MM.1S (cell line): ENCODE measurements around the gene CPA2.
"Not testable (repeated sequence)": the region's sequence is repeated elsewhere in the genome, so short reads cannot be mapped to it uniquely, and the experiment has no call there.

Source experiments
- DNase-seq: peaks from one replicate; pipeline ENCODE4 v3.0.0-alpha.2; 2015
- H2AFZ ChIP-seq: fragments of 300-600 bp; sonication (generic); 2 replicates; pipeline ENCODE4 v1.6.0; 2016; ENCODE audit warnings: antibody characterized with exemption, low read length
- H3F3A ChIP-seq: fragments of 300-600 bp; sonication (generic); 2 replicates; pipeline ENCODE4 v1.6.1; 2016; ENCODE audit warnings: mild to moderate bottlenecking, antibody characterized with exemption, low read length, moderate library complexity, mixed read lengths; ENCODE audit not compliant: insufficient read depth
- H3K27ac ChIP-seq: fragments of 300-600 bp; sonication (generic); 2 replicates; pipeline ENCODE4 v1.5.1; 2016; ENCODE audit warnings: mild to moderate bottlenecking, low read length
- H3K27me3 ChIP-seq: fragments of 300-600 bp; sonication (generic); replicated peaks from 2 replicates; pipeline ENCODE4 v1.6.0; 2016; ENCODE audit warnings: low read length; ENCODE audit not compliant: insufficient read depth
- H3K36me3 ChIP-seq: fragments of 300-600 bp; sonication (generic); replicated peaks from 2 replicates; pipeline ENCODE4 v1.6.1; 2016; ENCODE audit warnings: mild to moderate bottlenecking, low read length, mixed read lengths; ENCODE audit not compliant: insufficient read depth
- H3K4me1 ChIP-seq: fragments of 300-600 bp; sonication (generic); 2 replicates; pipeline ENCODE4 v1.6.1; 2016; ENCODE audit warnings: low read length, mixed read lengths
- H3K4me2 ChIP-seq: fragments of 300-600 bp; sonication (generic); 2 replicates; pipeline ENCODE4 v1.6.0; 2016; ENCODE audit warnings: low read depth, low read length
- H3K4me3 ChIP-seq: fragments of 300-600 bp; sonication (generic); 2 replicates; pipeline ENCODE4 v1.5.1; 2016; ENCODE audit warnings: low read length, mixed read lengths
- H3K79me2 ChIP-seq: fragments of 300-600 bp; sonication (generic); 2 replicates; pipeline ENCODE4 v1.6.1; 2016; ENCODE audit warnings: mixed run types, low read length, mixed read lengths
- H3K9ac ChIP-seq: fragments of 300-600 bp; sonication (generic); 2 replicates; pipeline ENCODE4 v1.6.1; 2016; ENCODE audit warnings: low read length, mixed read lengths
- H3K9me2 ChIP-seq: fragments of 300-600 bp; sonication (generic); replicated peaks from 2 replicates; pipeline ENCODE4 v1.6.1; 2016; ENCODE audit warnings: mild to moderate bottlenecking, low read length, mixed read lengths; ENCODE audit not compliant: insufficient read depth
- H3K9me3 ChIP-seq: fragments of 300-600 bp; sonication (generic); replicated peaks from 2 replicates; pipeline ENCODE4 v1.6.1; 2016; ENCODE audit warnings: mild to moderate bottlenecking, low read length, mixed read lengths; ENCODE audit not compliant: insufficient read depth
- H4K20me1 ChIP-seq: fragments of 300-600 bp; sonication (generic); 2 replicates; pipeline ENCODE4 v1.6.1; 2016; ENCODE audit warnings: mild to moderate bottlenecking, low read length, moderate library complexity, mixed read lengths; ENCODE audit not compliant: insufficient read depth
- CTCF ChIP-seq: fragments of 300-600 bp; sonication (generic); IDR thresholded peaks from 2 replicates; pipeline ENCODE4 v1.5.1; 2016; ENCODE audit warnings: antibody characterized with exemption, low read length, mixed read lengths
- EZH2 ChIP-seq: fragments of 300-600 bp; sonication (generic); optimal IDR thresholded peaks from 2 replicates; pipeline ENCODE3; 2017; ENCODE audit warnings: low read depth, mild to moderate bottlenecking, antibody characterized with exemption, low read length, mixed read lengths
- EZH2phosphoT487 ChIP-seq: fragments of 300-600 bp; sonication (generic); IDR thresholded peaks from 2 replicates; pipeline ENCODE4 v1.6.1; 2018; ENCODE audit warnings: antibody characterized with exemption, low read length

Gene CPA2

GRCh38 chr7:130231792-130232191, 34.9 kb upstream of the CPA2 start:
- no peaks in the 10 kb centered on the region for H3K36me3 ChIP-seq
- H4K20me1 ChIP-seq: no peaks in the 10 kb centered on the region
- no peak overlapping the region for H3K4me3 ChIP-seq
- H2AFZ ChIP-seq: no peak overlapping the region
- H3K4me1 ChIP-seq: peaks cover 15% of the 10 kb centered on the region
- H3K9me2 ChIP-seq: no peaks in the 10 kb centered on the region
- no peak overlapping the region for H3K27ac ChIP-seq
- DNase-seq: no peak
- H3K9me3 ChIP-seq: no peaks in the 10 kb centered on the region
- no peak overlapping the region for H3K4me2 ChIP-seq
- no peak overlapping the region for H3K9ac ChIP-seq
- no peaks in the 10 kb centered on the region for H3K27me3 ChIP-seq
- no peaks in the 10 kb centered on the region for H3K79me2 ChIP-seq
- H3F3A ChIP-seq: no peaks in the 10 kb centered on the region
- TF ChIP-seq EZH2phosphoT487 (no peak), CTCF (no peak), EZH2 (no peak)

- no peaks in the 10 kb centered on the region for H3K9me3 ChIP-seq
- DNase-seq: no peak
- no peaks in the 10 kb centered on the region for H3K79me2 ChIP-seq
- H4K20me1 ChIP-seq: no peaks in the 10 kb centered on the region
- no peaks in the 10 kb centered on the region for H3F3A ChIP-seq
- no peaks in the 10 kb centered on the region for H3K9me2 ChIP-seq
- no peaks in the 10 kb centered on the region for H3K27me3 ChIP-seq
- no peak overlapping the region for H3K9ac ChIP-seq
- no peaks in the 10 kb centered on the region for H3K36me3 ChIP-seq
- no peak overlapping the region for H2AFZ ChIP-seq
- H3K4me1 ChIP-seq: peaks cover 15% of the 10 kb centered on the region
- H3K4me3 ChIP-seq: no peak overlapping the region
- H3K27ac ChIP-seq: no peak overlapping the region
- no peak overlapping the region for H3K4me2 ChIP-seq
- TF ChIP-seq EZH2phosphoT487: no peak
These were observed 34.5 kb upstream of the CPA2 start for GRCh38 chr7:130232209-130232608.

GRCh38 chr7:130234078-130234477, 32.6 kb upstream of the CPA2 start:
- no peak overlapping the region for H3K27ac ChIP-seq
- H3K27me3 ChIP-seq: no peaks in the 10 kb centered on the region
- no peaks in the 10 kb centered on the region for H3K79me2 ChIP-seq
- no peak for TF ChIP-seq EZH2phosphoT487
- no peak for TF ChIP-seq EZH2
- TF ChIP-seq CTCF: no peak
- no peaks in the 10 kb centered on the region for H3K9me2 ChIP-seq
- H3K4me1 ChIP-seq: peaks cover 1% of the 10 kb centered on the region; the same call in 1 of the 2 replicates
- no peak overlapping the region for H2AFZ ChIP-seq
- H4K20me1 ChIP-seq: no peaks in the 10 kb centered on the region
- H3K9me3 ChIP-seq: no peaks in the 10 kb centered on the region
- H3F3A ChIP-seq: no peaks in the 10 kb centered on the region
- DNase-seq: no peak
- H3K9ac ChIP-seq: no peak overlapping the region
- H3K4me3 ChIP-seq: no peak overlapping the region
- no peaks in the 10 kb centered on the region for H3K36me3 ChIP-seq
- H3K4me2 ChIP-seq: no peak overlapping the region

- not testable (repeated sequence) for H3K27me3 ChIP-seq, H3K4me2 ChIP-seq, H2AFZ ChIP-seq, H3F3A ChIP-seq, H3K36me3 ChIP-seq, H3K79me2 ChIP-seq, DNase-seq, H3K4me3 ChIP-seq, H4K20me1 ChIP-seq, H3K27ac ChIP-seq, H3K9me3 ChIP-seq, H3K9me2 ChIP-seq, H3K4me1 ChIP-seq, H3K9ac ChIP-seq
These were observed 30.3 kb upstream of the CPA2 start for GRCh38 chr7:130236361-130236760.
